AG04449 (cell line): ENCODE measurements around the gene TMEM229B.

Experiments
- CTCF ChIA-PET: fragments of 350-600 bp; formaldehyde crosslinking; extraction: SDS; loops from one replicate; lab custom pipeline; 2021; ENCODE audit warnings: antibody characterized with exemption; lab: Yijun Ruan, JAX
- POLR2A ChIA-PET: fragments of 400-600, 350-600 bp; formaldehyde crosslinking; extraction: SDS; loops from one replicate; lab custom pipeline; 2020; ENCODE audit warnings: antibody characterized with exemption, inconsistent platforms; lab: Yijun Ruan, JAX
- DNase-seq: peaks from one replicate; pipeline ENCODE4 v3.0.0-alpha.2; 2010; ENCODE audit warnings: low read depth, low spot score
- H3K4me3 ChIP-seq: 2 replicates; pipeline ENCODE4 v1.5.1; 2011; ENCODE audit warnings: low read depth, mild to moderate bottlenecking, control low read depth, low read length
- CTCF ChIP-seq: IDR thresholded peaks from one replicate; pipeline ENCODE4 v1.5.1; 2011; ENCODE audit warnings: mild to moderate bottlenecking, moderate library complexity, low read length, control low read depth, inconsistent platforms; ENCODE audit not compliant: insufficient read depth; ENCODE audit errors: missing control alignments

The TMEM229B gene

GRCh38 chr14:67495827-67496226 is 7.3 kb upstream of the TMEM229B start:
- DNase-seq = no peak
- TF ChIP-seq CTCF = no peak
- CTCF ChIA-PET = no interaction called here
- POLR2A ChIA-PET = no interaction called here
- H3K4me3 ChIP-seq = no peak overlapping the region

GRCh38 chr14:67493092-67493717 is 4.7 kb upstream of the TMEM229B start:
- ChIA-PET CTCF (interaction anchor here (2.0 kb wide), 1 partner anchor 78 kb away, joined by 6 read pairs; no protein-coding TSS in a partner anchor), POLR2A (no interaction called here)
- H3K4me3 ChIP-seq = no peak overlapping the region
- TF ChIP-seq CTCF = no peak
- DNase-seq = no peak

- no peak for DNase-seq
- POLR2A ChIA-PET = no interaction called here
- no peak for TF ChIP-seq CTCF
- H3K4me3 ChIP-seq = no peak overlapping the region
- CTCF ChIA-PET = interaction anchor here (2.0 kb wide), 1 partner anchor 79 kb away, joined by 6 read pairs; no protein-coding TSS in a partner anchor
Measured at GRCh38 chr14:67492538-67492937, 4.0 kb upstream of the TMEM229B start.

- no peak for TF ChIP-seq CTCF
- no peak overlapping the region for H3K4me3 ChIP-seq
- no peak for DNase-seq
- ChIA-PET POLR2A (no interaction called here), CTCF (interaction anchor here (2.0 kb wide), 1 partner anchor 79 kb away, joined by 6 read pairs; no protein-coding TSS in a partner anchor)
Measured at GRCh38 chr14:67491741-67492507, 3.4 kb upstream of the TMEM229B start.

GRCh38 chr14:67491285-67491684 is 2.8 kb upstream of the TMEM229B start:
- DNase-seq = no peak
- ChIA-PET CTCF (interaction anchor here (2.0 kb wide), 1 partner anchor 80 kb away, joined by 6 read pairs; no protein-coding TSS in a partner anchor), POLR2A (no interaction called here)
- no peak for TF ChIP-seq CTCF
- H3K4me3 ChIP-seq = no peak overlapping the region

GRCh38 chr14:67490196-67490595 is 1.7 kb upstream of the TMEM229B start:
- no peak for DNase-seq
- H3K4me3 ChIP-seq = no peak overlapping the region
- ChIA-PET CTCF (no interaction called here), POLR2A (no interaction called here)
- no peak for TF ChIP-seq CTCF
